HG02571 (cell line): Measurements from ENCODE around the gene ZDHHC23.
A peak's percentile ranks its signal among the peaks of the same experiment; 100 is the strongest.

Source experiments
- ATAC-seq: cut with Tn5 transposase; IDR thresholded peaks from one replicate; pipeline ENCODE4 v1.9.1; 2021; ENCODE audit warnings: mild to moderate bottlenecking, moderate library complexity; ENCODE audit not compliant: unreplicated experiment

ZDHHC23 gene

DNA sequence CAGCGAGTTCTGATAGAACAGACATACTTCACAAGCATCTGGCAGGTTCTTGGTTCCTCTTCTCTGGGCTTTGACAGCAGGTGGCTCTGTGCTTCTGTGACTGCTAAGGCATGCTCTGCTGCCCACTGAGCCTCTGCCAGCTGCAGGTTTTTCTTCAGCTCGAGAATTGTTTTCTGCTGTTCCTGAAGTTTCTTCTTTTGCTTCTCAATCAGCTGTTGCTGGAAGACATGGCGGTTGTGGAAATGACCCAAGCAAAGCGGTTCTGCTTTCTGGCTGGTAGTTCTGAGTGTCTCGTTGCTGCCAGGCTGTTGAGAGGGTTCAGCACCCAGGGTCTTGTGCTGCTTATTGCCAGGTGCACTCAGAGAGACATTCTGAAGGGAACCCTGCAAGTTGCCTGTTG, 57.7 kb downstream of the ZDHHC23 start:
- peak; percentile 86 for ATAC-seq

- no peak for ATAC-seq
These were observed 63.4 kb downstream of the ZDHHC23 start for GRCh38 chr3:114011059-114011797.
